ENCODE data around the gene HHLA2.
"Not testable (repeated sequence)": the region's sequence is repeated elsewhere in the genome, so short reads cannot be mapped to it uniquely, and the experiment has no call there.

HHLA2 gene, protein sequence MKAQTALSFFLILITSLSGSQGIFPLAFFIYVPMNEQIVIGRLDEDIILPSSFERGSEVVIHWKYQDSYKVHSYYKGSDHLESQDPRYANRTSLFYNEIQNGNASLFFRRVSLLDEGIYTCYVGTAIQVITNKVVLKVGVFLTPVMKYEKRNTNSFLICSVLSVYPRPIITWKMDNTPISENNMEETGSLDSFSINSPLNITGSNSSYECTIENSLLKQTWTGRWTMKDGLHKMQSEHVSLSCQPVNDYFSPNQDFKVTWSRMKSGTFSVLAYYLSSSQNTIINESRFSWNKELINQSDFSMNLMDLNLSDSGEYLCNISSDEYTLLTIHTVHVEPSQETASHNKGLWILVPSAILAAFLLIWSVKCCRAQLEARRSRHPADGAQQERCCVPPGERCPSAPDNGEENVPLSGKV

DNA sequence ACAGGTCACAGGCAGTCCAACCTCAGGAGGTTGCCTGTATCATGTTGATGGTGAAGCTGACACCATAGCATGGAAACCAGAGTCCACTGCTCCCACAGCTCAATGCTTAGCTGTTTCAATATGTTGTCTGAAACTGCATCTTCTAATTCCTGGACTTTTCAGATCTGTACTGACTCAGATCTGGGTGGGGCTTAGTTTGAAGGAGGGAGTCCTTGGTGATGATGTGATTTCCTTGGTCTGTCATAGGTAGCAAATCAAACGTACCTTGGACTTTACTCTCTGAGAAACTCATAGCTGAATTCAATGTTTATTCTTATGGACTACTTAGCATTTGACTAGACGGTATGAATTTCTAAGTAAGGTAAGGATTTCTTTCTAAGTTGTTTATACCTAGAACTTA lies at the start of gene HHLA2:
Gene HHLA2 (plus strand): TSS at position 310 of the 400 bp plus-strand sequence. CDS start 55,266 bp downstream, outside the sequence.
- no peak for DNase-seq

DNA sequence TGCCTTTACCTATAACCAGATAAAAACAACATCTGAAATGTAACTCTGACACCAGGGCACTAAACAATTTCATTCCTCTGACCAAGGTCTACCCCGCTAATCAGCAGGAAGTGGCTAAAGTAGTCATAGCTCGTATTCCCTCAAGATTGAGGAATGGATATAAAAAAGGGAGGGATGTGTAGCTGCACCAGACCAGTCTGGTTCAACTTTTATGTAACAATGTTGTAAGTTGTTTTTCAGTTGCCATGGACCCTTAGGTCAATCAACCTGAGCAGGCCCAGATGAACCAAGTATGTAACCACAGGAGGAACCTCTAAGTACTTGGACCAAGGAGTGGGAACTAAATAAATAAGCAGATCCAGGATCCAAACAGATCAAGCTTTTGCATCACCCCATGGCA lies 45.7 kb upstream of the HHLA2 start:
- no peak for DNase-seq

DNA sequence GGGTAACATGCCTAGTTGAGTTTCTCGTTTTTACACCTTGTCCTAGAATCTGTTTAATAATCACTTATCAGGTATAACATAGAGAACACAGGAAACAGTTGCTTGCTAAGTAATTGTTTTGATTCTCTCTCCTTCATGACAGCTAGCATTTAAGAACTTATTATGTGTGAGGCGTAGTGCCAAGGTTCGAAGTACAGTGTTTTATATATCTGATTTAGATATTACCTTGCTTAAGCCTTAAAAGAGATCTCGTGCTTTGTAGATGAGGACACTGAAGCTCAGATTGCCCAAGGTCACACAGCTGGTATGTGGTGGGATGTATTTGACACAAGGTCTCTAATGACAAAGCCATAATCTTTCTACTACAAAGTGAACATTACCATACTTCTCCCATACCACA lies 45.1 kb upstream of the HHLA2 start:
- DNase-seq, result no peak

DNA sequence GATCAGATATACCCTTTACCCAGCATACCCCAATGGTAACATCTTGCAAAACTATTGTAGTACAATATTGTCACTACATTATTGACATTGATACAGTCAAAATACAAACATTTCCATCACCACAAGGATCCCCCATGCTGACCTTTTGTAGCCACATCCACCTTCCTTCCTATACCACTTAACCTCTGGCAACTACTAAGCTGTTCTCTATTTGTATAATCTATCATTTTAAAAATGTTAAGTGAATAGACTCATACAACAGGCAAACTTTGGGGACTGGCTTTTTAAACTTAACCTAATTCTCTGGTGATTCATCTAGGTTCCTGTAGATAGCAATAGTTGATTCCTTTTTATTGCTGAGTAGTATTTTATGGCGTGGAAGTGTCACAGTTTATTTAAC lies 44.5 kb upstream of the HHLA2 start:
- no peak for DNase-seq

DNA sequence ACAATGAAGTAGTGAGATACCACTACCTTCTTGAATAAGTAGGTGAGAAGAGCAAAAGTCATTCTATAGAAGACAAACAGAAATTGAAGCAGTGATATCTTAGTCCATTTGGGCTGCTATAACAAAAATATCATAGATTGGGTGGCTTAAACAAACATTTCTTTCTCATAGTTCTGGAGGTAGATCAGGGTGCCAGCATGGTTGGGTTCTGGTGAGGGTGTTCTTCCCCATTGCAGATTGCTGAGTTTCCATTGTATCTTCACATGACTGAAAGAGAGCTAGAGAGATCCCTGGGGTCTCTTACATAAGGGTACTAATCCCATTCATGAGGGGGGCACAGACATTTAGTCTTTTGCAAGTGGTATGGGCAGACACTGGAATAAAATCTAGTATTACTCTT lies 41.2 kb upstream of the HHLA2 start:
- no peak for DNase-seq

DNA sequence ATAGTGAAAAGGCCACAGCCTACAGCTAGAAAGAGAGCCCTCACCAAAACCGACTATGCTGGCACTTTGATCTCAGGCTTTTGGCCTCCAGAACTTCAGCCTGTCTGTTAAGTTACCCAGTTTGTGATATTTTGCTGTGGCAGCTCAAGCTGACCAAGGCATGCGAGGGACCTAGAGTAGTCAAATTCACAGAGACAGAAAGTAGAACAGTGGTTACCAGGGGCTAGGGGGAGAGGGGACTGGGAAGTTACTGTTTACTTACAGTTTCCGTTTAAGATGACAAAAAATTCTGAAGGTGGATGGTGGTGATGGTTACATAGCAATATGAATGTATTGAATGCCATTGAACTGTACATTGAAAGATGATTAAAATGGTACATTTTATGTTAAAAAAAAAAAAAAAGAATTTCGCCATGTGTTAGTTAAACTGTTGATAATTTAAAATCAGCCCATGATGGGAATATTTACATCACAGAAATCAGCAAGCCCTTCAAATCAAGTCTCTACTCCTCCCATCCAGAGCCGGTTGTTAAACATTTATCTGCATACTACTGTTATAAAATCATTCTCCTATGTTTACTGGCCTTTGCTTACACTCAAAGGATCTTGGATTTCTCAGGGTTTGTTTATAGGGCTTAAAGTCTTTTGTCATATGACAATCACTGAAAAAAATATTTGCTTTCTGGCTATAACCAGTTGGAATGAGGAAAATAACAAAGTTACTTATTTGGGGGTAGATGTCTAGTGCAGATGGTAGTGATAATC lies 31.6 kb upstream of the HHLA2 start:
- not testable (repeated sequence) for DNase-seq

DNA sequence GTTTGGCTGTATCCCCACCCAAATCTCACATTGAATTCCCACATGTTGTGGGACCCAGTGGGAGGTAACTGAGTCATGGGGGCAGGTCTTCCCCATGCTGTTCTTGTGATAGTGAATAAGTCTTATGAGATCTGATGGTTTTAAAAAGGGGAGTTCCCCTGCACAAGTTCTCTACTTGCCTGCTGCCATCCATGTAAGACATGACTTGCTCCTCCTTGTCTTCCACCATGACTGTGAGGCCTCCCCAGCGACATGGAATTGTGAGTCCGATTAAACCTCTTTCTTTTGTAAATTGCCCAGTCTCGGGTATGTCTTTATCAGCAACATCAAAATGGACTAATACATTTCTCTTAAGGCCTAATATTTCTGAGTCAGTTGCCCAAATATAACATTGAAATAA lies 28.1 kb upstream of the HHLA2 start:
- DNase-seq, result not testable (repeated sequence)

DNA sequence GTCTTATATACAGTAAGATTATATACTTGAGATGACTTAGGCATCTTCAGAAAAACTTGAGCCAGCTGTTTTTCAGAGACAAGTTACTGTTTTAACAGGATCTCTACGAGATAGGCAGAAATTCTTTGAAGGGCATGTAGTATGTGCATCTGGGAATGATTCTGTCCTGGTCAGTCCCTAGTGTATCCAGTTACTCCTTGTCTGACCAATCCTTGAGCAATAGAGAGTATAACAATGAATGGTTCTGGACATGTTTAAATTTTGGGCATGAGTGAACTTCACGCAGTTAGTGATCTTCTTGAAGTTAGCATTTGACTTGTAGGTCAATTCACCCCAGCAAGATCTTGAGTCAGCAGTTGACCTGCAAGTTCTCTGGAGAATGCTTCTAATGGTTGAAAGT lies 24.7 kb upstream of the HHLA2 start:
- DNase-seq, result no peak

DNA sequence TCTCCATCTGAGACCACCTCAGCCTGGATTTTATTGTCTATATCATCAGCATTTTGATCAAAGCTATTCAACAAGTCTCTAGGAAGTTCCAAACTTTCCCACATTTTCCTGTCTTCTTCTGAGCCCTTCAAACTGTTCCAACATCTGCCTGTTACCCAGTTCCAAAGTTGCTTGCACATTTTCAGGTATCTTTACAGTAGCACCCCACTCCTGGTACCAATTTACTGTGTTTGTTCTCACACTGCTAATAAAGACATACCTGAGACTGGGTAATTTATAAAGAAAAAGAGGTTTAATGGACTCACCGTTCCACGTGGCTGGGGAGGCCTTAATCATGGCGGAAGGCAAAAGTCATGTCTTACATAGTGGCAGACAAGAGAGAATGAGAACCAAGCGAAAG lies 17.3 kb upstream of the HHLA2 start:
- not testable (repeated sequence) for DNase-seq

DNA sequence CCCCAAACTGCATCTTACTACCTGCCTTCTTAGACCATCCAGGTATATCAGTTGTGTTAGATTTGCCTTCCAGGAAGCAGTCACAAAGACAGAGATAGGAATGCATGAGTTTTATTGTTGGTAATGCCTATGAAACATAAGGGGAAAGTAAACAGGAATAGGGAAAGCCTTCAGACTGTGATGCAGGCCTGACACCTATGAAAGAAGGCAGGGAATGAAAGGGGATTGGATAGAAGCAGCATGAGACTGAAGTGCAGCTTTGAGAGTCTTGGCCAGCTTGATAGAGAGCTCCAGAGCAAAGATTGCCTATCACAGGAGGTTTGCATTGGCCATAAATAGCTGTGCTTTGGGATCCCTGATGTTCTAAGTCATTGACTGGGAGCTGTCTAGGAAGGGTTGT lies 15.9 kb upstream of the HHLA2 start:
- DNase-seq, result no peak

DNA sequence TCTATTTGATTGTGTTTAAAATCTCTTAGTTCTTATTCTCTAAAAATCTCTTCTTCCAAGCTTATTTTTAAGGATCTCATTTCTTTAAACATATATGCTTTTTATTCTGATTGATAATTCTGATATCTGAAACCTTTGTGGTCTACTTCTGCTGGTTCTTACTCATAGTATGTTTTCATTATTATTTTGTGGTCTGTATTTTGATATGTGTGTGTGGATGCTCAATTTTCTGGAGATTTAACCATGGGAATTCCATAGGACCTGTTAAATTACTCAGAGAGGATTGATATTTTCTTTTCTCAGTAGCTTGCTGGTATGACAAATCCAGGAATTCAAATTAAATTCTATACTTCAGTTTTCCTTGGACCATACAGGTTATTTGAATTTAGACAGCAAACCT lies 14.7 kb upstream of the HHLA2 start:
- DNase-seq, result no peak

DNA sequence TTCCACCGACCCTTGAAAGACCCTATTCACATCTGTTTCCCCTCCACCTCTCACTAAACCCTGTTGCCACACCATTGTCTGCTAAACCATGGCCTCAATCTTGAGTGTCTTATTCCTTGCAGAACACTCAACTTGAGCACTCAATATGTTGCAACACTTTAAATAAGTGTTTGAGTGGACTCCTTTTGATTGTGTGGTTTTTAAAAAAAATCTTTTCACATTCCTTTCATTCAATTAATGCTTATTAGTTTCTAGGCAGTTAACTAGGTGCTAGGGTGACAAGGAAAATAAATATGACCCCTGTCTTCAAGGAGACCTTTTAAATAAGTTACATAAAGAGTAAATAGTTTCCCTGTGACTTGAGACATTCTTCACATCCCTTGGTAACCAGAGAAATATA lies 13.3 kb upstream of the HHLA2 start:
- no peak for DNase-seq

DNA sequence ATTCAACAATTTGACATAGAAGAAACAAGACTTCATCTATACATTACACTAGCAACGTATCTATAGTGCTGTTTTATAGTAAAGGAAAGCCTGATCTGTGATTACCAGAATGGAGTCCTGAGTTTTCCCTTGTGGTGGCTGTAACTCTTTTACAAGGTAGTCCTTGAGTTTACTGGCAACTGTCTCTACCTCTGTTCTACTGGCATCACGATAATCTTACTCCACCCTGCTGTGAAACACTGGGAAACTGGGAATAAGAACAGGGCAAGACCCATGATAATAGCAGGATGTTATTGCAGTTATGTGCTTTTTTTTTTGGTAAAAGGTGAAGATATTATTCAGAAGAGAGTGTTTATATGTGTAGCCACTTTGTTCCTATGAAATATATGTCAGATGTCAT lies 12.4 kb upstream of the HHLA2 start:
- DNase-seq, result no peak

DNA sequence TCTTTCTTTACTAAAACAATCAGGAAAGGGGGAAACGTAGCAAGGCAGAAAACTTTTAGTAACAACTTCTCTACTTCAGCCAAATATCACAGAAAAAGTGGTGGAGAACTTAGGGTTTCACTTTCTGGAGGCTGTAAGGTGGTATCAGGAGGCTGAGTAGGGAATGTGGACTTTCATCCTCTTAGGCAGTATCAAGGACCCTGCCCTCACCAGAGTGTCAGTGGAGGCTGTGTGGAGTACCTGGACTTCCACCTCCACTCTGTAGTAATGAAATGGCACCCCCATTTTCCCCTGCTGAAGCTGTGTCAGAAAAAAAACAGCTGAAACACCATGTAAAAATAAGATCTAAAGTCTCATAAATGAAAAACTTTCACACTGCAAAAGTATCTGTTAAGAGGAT lies 11.2 kb upstream of the HHLA2 start:
- DNase-seq, result no peak

DNA sequence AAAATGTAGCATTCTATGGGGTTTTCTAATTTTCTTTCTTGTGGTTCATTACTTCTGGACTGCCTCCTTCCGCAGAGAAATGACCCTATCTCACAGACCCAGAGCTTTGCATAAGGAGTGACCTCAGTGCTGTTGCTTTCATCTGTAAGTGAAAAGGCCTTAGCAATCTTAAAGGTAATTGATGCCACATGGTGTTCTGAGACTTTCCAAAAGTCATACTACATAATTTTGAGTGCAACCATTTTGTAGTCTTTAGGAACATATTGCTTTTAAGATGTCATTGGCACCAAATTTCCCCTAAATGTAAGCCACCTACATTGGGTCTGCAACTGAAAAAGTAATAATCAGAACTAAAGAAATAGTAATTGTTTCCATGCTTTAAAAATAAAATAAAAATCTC lies 9.2 kb upstream of the HHLA2 start:
- DNase-seq, result no peak

DNA sequence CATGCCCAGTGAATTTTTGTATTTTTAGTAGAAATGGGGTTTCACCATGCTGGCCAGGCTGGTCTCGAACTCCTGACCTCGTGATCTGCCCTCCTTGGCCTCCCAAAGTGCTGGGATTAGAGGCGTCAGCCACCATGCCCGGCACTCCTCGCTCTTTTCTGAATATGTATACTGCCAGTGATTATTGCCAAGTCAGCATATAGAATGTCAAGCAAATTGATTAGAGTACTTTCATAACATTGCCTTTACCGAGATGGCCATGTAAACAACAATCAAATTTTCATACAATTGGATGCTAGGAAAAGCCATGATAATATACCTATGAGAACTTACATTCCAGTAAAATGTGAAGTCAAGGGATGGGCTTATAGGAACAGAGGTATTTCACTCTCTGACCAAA lies 8.2 kb upstream of the HHLA2 start:
- not testable (repeated sequence) for DNase-seq

DNA sequence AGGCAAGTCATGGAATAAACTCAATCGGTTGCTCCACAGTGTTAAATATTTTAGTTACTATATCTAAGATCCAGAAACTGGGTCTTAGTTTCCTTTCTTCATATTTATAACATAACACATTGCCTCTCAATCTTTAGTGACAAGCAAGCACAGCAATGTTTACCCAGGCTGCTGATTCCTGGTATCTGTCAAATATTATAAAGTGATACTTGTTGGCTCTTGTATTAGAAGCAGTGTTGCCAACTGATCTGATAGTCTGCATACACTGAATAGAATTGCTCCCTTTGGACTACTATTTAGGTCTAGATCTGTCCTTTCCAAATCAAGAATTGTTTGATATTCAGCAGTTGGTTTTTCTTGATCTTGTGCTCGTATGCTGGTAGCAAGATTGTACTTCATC lies 7.2 kb upstream of the HHLA2 start:
- no peak for DNase-seq

DNA sequence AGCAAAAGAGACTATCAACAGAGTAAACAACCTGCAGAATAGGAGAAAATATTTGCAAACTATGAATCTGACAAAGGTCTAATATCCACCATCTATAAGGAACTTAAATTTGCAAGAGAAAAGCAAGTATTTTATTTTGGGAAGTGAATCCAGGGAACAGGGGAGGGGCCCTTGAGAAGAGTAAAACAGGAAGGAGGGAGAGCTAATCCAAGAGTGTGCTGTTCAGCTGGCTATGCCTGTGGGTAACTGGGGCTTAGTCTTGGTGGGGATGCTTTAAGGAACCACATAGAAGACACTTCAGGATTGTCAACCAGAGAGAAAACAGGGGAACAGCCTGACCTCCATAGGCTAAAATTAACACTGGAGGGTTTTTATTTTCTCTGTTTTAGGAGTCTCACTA lies 3.9 kb upstream of the HHLA2 start:
- no peak for DNase-seq

DNA sequence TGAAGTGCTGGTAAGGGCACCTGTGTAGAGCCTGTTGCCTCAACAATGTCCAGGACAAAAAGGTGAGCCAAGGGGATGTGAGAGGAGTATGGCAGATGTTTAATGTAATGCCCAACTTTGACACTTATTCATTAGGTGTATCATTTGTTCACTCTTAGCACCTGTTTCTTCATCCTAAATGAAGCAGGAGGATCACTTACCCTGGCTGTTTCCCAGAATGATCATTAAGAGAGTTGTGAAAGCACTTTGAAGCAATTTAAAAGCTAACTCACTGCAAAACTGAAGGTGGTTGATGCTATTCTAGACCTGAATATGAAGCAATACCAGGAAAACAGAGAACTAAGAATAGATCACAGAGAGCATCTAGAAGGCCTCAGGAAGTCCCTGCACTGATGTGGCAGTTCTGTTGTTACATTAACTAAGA lies 3.4 kb upstream of the HHLA2 start:
- no peak for DNase-seq

DNA sequence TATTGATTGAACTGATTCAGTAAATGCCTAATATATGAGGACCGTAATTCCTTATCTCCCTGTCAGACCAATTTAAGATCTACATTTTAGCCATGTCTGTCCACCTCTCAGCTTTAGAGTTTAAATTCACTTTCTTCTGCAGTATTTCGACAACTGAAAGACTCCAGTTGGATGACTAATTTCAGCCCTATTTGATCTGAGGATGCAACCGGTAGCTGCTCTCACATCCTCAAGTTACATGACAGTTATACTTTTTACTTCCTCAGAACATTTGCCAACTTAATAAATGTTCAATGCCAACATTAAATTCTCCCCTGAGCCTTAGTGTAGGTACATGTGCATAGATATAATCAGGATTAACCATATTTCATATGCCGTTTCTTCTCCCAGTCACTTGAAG lies 2.5 kb upstream of the HHLA2 start:
- no peak for DNase-seq

DNA sequence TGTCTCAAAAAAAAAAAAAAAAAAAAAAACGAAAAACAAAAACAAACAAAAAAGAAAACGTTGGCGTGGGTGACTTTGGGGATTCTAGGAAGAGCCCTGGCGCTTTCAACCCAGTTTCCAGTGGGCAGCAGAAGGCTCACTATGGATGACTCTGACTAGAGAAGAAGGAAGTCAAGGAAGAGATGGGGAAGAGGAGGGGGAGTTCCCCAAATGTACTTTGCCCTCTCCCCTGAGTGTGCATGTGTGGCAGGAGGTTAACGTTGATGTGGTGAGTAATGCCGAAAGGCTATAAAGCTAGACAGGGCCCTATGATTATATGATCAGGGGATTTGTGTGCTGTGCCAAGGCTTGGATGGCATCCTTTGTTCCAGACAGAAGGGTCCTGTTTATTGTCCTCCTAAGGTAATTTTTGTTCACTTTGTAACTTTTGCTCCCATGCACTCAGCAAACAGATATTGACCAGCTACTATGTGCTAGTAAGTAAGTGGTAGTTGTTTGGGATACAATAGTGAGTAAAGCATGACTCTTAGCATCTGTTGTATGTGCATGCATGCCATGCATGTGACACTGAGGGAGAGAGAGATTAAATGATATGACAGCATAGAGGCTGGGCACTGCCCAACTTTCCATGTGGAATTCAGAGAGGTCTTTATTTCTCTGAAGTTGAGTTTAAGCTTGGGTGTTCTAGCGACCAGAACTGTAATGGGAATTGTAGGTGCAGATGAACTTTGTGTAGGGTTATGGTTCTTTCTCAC lies 750 bp upstream of the HHLA2 start:
- no peak for DNase-seq

DNA sequence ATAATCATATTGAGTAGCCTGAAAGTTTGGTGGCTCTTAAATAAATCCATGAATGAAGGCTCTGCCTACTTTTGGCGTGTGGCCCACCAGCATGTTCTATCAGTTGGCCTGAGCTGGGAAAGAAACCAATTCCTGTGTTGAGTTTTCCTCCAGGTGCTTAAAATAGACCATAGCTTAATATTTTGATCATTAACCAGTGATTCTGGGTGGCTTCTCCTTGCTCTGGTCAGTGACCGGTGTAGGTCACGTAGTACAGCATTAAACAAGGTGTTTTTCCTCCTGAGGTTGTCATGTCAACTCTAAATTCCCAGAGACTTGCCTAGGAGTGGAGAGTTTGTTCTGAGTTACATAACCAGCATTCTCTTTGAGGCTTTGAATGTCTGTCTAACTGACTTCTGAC lies 1.3 kb downstream of the HHLA2 start:
- no peak for DNase-seq

DNA sequence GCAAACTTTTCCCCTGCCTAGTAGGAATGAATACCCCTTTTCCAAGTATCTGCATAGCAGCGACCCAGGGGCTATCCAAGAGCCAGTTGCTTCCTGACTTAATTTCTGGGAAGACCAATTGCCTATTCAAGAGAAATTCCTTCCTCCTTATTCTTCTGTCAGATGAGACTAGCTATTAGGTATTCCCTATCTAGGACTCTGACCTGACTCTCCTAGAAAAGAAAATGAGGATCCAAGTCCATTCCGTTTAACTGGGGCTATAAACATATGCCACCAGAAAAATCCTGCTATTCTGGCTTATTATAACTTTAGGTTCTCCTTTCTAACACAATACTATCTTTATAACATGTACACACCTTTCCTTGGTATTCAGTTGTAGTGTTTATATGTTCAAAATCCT lies 1.7 kb downstream of the HHLA2 start:
- DNase-seq, result no peak
